Neural cell (in vitro differentiated cells): Measurements from ENCODE around the gene DUSP7. TPM values are rescaled to one million over a fixed set of nuclear protein-coding genes. Genes with fewer than 3 reads are reported as not detected.

Experiments
- H2AFZ ChIP-seq: fragments of 200-600, 300-800 bp; sonication (generic), shearing (Covaris generic); 2 replicates; pipeline ENCODE4 v1.6.0; 2014; ENCODE audit warnings: low read depth, mild to moderate bottlenecking, antibody characterized with exemption, low read length, moderate library complexity
- H3F3A ChIP-seq: fragments of 200-600 bp; shearing (Covaris generic); 2 replicates; pipeline ENCODE4 v1.6.1; 2016; ENCODE audit warnings: mild to moderate bottlenecking, moderate library complexity, mixed read lengths, antibody characterized with exemption, low read length; ENCODE audit not compliant: insufficient read depth, poor library complexity, severe bottlenecking
- H3K27ac ChIP-seq: fragments of 200-600, 300-800 bp; sonication (generic), shearing (Covaris generic); 2 replicates; pipeline ENCODE4 v1.5.1; 2014; ENCODE audit warnings: mild to moderate bottlenecking, low read length, moderate library complexity
- H3K27me3 ChIP-seq: fragments of 300-800, 200-600 bp; sonication (generic), shearing (Covaris generic); 2 replicates; pipeline ENCODE4 v1.6.0; 2014; ENCODE audit warnings: mild to moderate bottlenecking, low read depth, low read length, moderate library complexity; ENCODE audit not compliant: insufficient read depth
- H3K36me3 ChIP-seq: fragments of 300-800, 200-600 bp; sonication (generic), shearing (Covaris generic); 2 replicates; pipeline ENCODE4 v1.5.1; 2014; ENCODE audit warnings: mild to moderate bottlenecking, antibody characterized with exemption, low read length, moderate library complexity; ENCODE audit not compliant: insufficient read depth
- H3K4me2 ChIP-seq: fragments of 300-800, 200-600 bp; sonication (generic), shearing (Covaris generic); 2 replicates; pipeline ENCODE4 v1.6.0; 2014; ENCODE audit warnings: mild to moderate bottlenecking, low read length
- H3K4me3 ChIP-seq: fragments of 300-800, 200-600 bp; sonication (generic), shearing (Covaris generic); 2 replicates; pipeline ENCODE4 v1.5.1; 2014; ENCODE audit warnings: mild to moderate bottlenecking, low read length, moderate library complexity
- H3K79me2 ChIP-seq: fragments of 200-600 bp; shearing (Covaris generic); replicated peaks from 2 replicates; pipeline ENCODE4 v1.6.0; 2014; ENCODE audit warnings: mild to moderate bottlenecking, low read length, moderate library complexity; ENCODE audit not compliant: insufficient read depth
- H3K9ac ChIP-seq: fragments of 300-800, 200-600 bp; sonication (generic), shearing (Covaris generic); 2 replicates; pipeline ENCODE4 v1.6.1; 2016; ENCODE audit warnings: mild to moderate bottlenecking, low read length, mixed read lengths
- H3K9me2 ChIP-seq: fragments of 200-600 bp; shearing (Covaris generic); 2 replicates; pipeline ENCODE4 v1.6.1; 2016; ENCODE audit warnings: mild to moderate bottlenecking, low read length, mixed read lengths; ENCODE audit not compliant: insufficient read depth
- H3K9me3 ChIP-seq: fragments of 200-600, 300-800 bp; sonication (generic), shearing (Covaris generic); 2 replicates; pipeline ENCODE4 v1.6.1; 2016; ENCODE audit warnings: mild to moderate bottlenecking, mixed run types, low read length, moderate library complexity, mixed read lengths
- H4K20me1 ChIP-seq: fragments of 200-600 bp; shearing (Covaris generic); 2 replicates; pipeline ENCODE4 v1.6.1; 2016; ENCODE audit warnings: mild to moderate bottlenecking, mixed run types; ENCODE audit not compliant: insufficient read depth
- EP300 ChIP-seq: fragments of 450-650 bp; conservative IDR thresholded peaks from 2 replicates; pipeline ENCODE4 v1.6.1; 2014; ENCODE audit warnings: antibody characterized with exemption, mild to moderate bottlenecking, moderate library complexity; ENCODE audit not compliant: poor library complexity, severe bottlenecking
- EZH2 ChIP-seq: fragments of 200-600, 300-800 bp; shearing (Covaris generic), sonication (generic); IDR thresholded peaks from 2 replicates; pipeline ENCODE4 v1.6.1; 2014; ENCODE audit warnings: antibody characterized with exemption, low read length, borderline replicate concordance, mild to moderate bottlenecking; ENCODE audit not compliant: insufficient read depth, poor library complexity, severe bottlenecking
- MXI1 ChIP-seq: fragments of 450-650 bp; conservative IDR thresholded peaks from 2 replicates; pipeline ENCODE4 v1.6.1; 2014; ENCODE audit warnings: antibody characterized with exemption, mild to moderate bottlenecking; ENCODE audit not compliant: poor library complexity, severe bottlenecking
- RAD21 ChIP-seq: fragments of 450-650 bp; conservative IDR thresholded peaks from 2 replicates; pipeline ENCODE4 v1.6.1; 2014; ENCODE audit warnings: antibody characterized with exemption, mild to moderate bottlenecking, moderate library complexity
- SMC3 ChIP-seq: fragments of 450-650 bp; conservative IDR thresholded peaks from 2 replicates; pipeline ENCODE4 v1.6.1; 2014; ENCODE audit warnings: antibody characterized with exemption, mild to moderate bottlenecking, moderate library complexity; ENCODE audit not compliant: poor library complexity
- TAF1 ChIP-seq: IDR thresholded peaks from 2 replicates; pipeline ENCODE4 v1.6.1; 2012; ENCODE audit warnings: low read depth
- polyA plus RNA-seq: library from polyadenylated mRNA; depleted of rRNA; stranded (reverse); fragments of >200 nt; gene quantifications from 2 replicates; pipeline ENCODE4 v1.2.3, GENCODE V29; 2014
- TF ChIP-seq, protein P1 (sequence below): fragments of 450-650 bp; IDR thresholded peaks from 2 replicates; pipeline ENCODE4 v1.5.1; 2014; ENCODE audit warnings: antibody characterized with exemption, mild to moderate bottlenecking, moderate library complexity; ENCODE audit not compliant: poor library complexity, severe bottlenecking
- TF ChIP-seq, protein P2 (sequence below): IDR thresholded peaks from 2 replicates; pipeline ENCODE4 v1.6.1; 2012; ENCODE audit warnings: borderline replicate concordance

DUSP7 gene
- polyA plus RNA-seq, 1 donor from 2014 or later: 8.5 TPM

DNA sequence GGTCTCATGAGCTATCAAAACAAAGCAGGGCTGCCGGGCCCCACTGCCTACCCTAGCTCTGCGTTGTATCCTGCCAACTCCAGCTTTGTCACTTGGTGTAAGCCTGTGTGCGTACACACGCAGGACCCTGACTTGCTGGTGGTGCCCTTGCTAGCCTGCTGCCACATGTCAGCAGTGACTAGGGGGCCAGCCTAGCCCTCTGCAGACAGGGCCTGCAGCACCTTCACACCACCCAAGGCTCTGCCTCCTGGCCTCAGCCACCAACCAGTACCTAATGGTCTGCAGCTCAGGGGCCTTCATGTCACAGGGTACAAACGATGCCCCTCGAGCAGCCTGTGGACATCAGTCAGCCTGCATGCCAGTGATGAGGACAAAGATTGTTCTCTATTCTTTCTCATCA is 30.1 kb upstream of the DUSP7 start:
- Histone ChIP-seq H3K9ac (no peak overlapping the region), H3F3A (no peaks in the 10 kb centered on the region)
- no peak for TF ChIP-seq RAD21
- TF ChIP-seq, protein P1, sequence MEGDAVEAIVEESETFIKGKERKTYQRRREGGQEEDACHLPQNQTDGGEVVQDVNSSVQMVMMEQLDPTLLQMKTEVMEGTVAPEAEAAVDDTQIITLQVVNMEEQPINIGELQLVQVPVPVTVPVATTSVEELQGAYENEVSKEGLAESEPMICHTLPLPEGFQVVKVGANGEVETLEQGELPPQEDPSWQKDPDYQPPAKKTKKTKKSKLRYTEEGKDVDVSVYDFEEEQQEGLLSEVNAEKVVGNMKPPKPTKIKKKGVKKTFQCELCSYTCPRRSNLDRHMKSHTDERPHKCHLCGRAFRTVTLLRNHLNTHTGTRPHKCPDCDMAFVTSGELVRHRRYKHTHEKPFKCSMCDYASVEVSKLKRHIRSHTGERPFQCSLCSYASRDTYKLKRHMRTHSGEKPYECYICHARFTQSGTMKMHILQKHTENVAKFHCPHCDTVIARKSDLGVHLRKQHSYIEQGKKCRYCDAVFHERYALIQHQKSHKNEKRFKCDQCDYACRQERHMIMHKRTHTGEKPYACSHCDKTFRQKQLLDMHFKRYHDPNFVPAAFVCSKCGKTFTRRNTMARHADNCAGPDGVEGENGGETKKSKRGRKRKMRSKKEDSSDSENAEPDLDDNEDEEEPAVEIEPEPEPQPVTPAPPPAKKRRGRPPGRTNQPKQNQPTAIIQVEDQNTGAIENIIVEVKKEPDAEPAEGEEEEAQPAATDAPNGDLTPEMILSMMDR: no peak
- no peak for TF ChIP-seq MXI1
- TF ChIP-seq EZH2: no peak
- no peak for TF ChIP-seq SMC3

DNA sequence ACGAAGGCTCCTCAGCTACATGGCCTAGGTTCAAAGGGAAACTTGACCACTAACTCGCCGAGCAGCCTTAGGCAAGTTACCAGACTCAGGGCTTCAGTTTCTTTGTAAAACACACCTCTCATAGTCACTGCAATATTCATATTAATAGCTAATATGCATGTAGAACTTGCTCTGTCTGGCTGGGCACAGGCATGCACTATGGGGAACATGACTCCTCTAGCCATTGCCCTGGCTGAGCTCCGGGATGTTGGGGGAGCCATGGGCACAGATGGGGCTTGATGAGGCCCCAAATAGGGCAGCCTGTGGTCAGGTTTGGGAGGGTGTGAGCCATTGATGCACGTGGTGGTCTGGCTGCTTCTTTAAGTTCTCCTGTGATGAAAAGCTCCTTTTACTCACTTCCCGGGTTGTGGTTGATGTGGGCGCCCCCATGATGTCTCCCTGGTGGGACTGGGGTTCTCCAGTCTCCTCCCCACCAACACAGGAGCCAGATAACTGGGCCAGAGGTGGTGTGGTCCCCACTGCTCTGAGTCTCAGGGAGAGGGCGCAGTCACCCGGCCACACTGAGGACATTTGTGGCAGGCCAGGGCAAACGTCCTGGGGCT is 29.4 kb upstream of the DUSP7 start:
- no peaks in the 10 kb centered on the region for H3F3A ChIP-seq
- H2AFZ ChIP-seq: no peak overlapping the region
- no peak overlapping the region for H3K4me3 ChIP-seq
- H4K20me1 ChIP-seq: no peaks in the 10 kb centered on the region
- no peaks in the 10 kb centered on the region for H3K9me2 ChIP-seq
- no peak overlapping the region for H3K4me2 ChIP-seq
- H3K9ac ChIP-seq: no peak overlapping the region
- H3K79me2 ChIP-seq: no peaks in the 10 kb centered on the region
- no peaks in the 10 kb centered on the region for H3K36me3 ChIP-seq
- no peaks in the 10 kb centered on the region for H3K9me3 ChIP-seq
- H3K27ac ChIP-seq: no peak overlapping the region
- TF ChIP-seq EP300 (no peak), RAD21 (no peak), SMC3 (no peak), TAF1 (no peak), EZH2 (no peak)
- TF ChIP-seq, protein P2, sequence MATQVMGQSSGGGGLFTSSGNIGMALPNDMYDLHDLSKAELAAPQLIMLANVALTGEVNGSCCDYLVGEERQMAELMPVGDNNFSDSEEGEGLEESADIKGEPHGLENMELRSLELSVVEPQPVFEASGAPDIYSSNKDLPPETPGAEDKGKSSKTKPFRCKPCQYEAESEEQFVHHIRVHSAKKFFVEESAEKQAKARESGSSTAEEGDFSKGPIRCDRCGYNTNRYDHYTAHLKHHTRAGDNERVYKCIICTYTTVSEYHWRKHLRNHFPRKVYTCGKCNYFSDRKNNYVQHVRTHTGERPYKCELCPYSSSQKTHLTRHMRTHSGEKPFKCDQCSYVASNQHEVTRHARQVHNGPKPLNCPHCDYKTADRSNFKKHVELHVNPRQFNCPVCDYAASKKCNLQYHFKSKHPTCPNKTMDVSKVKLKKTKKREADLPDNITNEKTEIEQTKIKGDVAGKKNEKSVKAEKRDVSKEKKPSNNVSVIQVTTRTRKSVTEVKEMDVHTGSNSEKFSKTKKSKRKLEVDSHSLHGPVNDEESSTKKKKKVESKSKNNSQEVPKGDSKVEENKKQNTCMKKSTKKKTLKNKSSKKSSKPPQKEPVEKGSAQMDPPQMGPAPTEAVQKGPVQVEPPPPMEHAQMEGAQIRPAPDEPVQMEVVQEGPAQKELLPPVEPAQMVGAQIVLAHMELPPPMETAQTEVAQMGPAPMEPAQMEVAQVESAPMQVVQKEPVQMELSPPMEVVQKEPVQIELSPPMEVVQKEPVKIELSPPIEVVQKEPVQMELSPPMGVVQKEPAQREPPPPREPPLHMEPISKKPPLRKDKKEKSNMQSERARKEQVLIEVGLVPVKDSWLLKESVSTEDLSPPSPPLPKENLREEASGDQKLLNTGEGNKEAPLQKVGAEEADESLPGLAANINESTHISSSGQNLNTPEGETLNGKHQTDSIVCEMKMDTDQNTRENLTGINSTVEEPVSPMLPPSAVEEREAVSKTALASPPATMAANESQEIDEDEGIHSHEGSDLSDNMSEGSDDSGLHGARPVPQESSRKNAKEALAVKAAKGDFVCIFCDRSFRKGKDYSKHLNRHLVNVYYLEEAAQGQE: no peak
- no peaks in the 10 kb centered on the region for H3K27me3 ChIP-seq

More for the DNA sequence above, 30.1 kb upstream of the DUSP7 start:
- Histone ChIP-seq H3K36me3 (no peaks in the 10 kb centered on the region), H3K4me2 (no peak overlapping the region), H3K27ac (no peak overlapping the region), H3K9me3 (no peaks in the 10 kb centered on the region), H3K4me3 (no peak overlapping the region), H3K27me3 (no peaks in the 10 kb centered on the region), H4K20me1 (no peaks in the 10 kb centered on the region), H3K9me2 (no peaks in the 10 kb centered on the region), H3K79me2 (no peaks in the 10 kb centered on the region), H2AFZ (no peak overlapping the region)
